ENCODE results near the gene ZBTB49.
"Not testable (repeated sequence)": the region's sequence is repeated elsewhere in the genome, so short reads cannot be mapped to it uniquely, and the experiment has no call there.

The ZBTB49 gene

GRCh38 chr4:4326166-4326565 lies 36.1 kb downstream of the ZBTB49 start:
- no peak for FAIRE-seq

DNA sequence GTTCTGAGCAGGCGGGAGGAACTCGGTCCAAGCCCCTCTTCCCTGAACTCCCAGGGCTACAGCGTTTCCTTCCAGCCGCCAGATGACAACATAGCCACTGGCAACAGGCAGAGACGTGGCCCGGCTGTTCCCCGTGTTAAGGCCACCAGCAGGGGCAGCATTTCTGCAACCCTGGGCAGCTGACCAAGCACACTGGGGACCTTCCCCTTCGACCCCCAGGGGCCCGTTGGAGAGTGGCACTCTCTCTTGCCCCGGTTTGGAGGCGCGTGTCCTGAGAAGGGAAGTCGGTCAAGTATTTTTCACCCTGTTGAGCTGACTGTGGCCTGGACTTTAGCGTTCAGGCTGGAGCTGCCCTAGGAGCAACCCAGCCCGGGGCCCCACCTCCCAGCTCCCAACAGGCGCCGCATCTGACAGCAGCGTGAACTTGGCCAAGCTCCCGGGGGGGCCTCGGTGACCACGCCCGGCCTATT lies 37.6 kb downstream of the ZBTB49 start:
- no peak for FAIRE-seq

- no peak for FAIRE-seq
Measured at GRCh38 chr4:4328206-4328605, 38.2 kb downstream of the ZBTB49 start.

GRCh38 chr4:4328840-4329239 lies 38.8 kb downstream of the ZBTB49 start:
- FAIRE-seq: no peak

DNA sequence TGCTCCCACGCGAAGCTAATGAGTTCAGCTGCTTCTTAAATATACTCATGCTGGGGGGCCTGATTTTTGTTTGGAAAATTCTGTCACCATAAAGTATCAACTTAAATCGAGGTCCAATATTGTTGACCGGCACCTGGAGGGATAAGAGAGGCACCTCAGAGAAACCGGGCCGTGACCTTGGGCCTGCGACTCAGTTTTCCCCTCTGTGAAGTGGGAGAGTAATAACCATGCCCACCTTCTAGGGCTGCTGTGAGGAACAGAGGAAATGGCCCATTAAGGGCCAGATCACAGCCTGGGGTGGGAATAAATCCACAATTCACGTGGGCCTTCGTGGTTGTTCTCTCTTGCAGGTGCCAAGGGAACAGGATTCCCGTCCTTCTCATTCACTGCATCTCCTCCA lies 39.4 kb downstream of the ZBTB49 start:
- no peak for FAIRE-seq

- FAIRE-seq: no peak
Measured at GRCh38 chr4:4330794-4331193, 40.7 kb downstream of the ZBTB49 start.

GRCh38 chr4:4332529-4332928 lies 42.5 kb downstream of the ZBTB49 start:
- no peak for FAIRE-seq

DNA sequence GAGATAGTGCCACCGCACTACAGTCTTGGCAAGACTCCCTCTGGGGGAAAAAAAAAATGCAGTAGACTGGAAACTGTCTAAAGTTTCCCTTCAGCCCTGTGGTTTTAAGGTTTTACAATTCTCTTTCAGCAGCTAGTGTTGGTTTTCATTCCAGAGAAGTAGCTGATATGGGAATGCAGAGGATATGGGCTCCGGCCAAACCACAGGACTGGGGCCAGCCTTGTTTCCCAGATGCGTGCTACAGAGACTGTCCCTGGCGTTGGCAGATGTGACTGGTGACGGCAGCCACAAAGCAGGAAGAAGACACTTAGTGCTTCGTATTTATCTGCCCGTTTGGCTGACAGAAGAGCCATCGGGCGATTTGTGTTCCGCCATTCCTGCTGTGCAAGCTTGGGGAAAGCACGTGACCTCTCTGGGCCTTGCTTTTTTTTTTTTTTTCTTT lies 43.2 kb downstream of the ZBTB49 start:
- no peak for FAIRE-seq

DNA sequence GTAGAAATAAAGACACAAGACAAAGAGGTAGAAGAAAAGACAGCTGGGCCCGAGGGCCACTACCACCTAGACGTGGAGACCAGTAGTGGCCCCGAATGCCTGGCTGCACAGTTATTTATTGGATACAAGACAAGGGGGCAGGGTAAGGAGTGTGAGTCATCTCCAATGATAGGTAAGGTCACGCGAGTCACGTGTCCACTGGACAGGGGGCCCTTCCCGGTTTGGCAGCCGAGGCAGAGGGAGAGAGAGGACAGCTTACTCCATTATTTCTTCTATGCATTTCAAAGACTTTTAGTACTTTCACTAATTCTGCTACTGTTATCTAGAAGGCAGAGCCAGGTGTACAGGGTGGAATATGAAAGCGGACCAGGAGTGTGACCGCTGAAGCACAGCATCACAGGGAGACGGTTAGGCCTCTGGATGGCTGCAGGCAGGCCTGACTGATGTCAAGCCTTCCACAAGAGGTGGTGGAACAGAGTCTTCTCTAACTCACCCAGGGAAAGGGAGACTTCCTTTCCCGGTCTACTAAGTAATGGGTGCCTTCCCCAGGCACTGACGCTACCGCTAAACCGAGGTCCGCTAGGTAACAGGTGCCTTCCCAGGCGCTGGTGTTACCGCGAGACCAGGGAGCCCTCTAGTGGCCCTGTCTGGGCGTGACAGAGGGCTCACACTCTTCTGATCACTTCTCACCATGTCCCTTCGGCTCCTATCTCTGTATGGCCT lies 44.9 kb downstream of the ZBTB49 start:
- no peak for FAIRE-seq

DNA sequence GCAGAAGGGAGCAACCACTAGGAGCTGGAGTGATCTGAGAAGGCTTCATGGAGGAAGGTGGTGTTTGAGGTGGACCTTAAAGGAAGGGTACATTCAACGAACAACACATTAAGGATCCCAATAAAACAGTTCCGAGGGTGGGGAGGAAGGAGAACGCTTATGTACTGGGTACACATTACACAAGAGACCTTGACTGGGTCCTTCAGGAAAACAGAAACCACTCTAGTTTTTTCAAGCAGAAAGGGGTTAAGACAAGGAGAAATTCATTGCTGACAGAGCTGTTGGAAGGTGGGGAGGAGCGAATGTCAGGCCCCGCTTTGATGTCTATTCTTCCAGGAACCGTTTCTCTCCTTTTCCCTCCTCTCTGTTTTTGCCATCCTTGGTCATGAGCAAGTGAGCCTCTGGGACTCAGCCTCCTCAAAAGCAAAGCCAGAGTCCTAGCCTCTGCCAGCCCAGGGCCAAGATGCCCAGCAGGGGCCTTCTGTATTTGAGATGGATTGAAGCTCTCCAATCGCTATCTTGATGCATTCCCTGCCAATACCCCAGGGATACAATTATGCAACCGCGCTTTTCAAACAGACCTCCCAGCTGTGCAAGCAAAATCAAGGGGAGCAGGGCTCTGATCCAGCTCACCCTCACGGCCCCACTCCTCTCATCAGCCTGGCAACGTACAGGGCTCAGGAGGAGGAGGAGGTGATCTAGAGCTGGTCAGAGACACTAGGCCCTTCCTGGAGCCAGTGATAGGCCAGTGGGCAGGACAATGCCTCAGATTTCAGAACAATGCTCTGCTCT lies 48.4 kb downstream of the ZBTB49 start:
- no peak for FAIRE-seq

GRCh38 chr4:4339504-4340085 lies 49.5 kb downstream of the ZBTB49 start:
- FAIRE-seq: no peak

GRCh38 chr4:4341861-4342650 lies 52.0 kb downstream of the ZBTB49 start:
- no peak for FAIRE-seq

DNA sequence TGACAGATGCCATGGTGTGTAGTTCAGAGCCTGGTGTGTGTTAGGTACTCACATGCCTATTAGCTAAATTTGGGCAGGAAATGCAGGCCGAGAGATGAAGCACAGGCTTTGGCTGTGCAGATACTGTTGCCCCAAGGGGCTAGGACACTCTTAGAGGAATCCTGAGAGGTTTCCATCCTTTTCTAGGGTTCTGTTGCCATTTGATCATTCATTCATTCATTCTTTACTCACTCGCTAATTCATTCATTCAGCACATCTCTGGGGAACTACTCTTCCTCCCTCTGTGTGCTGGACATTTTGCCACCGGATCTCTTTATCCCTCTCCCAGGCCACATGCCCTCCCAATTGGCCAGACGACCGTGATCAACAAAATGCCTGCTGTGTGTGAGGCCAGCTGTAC lies 53.0 kb downstream of the ZBTB49 start:
- FAIRE-seq: no peak

DNA sequence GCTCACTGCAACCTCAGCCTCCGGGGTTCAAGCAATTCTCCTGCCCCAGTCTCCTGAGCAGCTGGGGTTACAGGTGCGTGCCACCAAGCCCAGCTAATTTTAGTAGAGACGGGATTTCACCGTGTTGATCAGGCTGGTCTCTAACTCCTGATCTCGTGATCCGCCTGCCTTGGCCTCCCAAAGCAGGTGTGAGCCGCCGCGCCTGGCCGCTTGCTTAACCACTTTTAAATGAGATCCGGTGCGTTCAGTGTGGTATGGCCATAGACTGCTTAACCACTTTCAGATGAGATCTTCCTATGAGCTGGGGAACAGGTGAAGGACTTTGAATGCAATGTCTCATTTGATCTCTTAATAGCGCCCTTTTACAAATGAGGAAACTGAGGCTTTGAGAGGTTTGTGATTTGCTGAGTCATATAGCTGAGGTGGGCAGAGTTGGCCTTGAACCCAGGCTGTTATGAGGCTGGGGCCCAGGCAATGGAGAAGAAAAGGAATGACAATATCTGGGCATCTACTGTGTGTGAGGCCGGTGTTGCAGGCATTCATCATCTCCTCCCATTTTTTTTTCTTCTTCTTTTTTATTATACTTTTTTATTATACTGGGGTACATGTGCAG lies 55.0 kb downstream of the ZBTB49 start:
- FAIRE-seq: no peak

GRCh38 chr4:4347585-4347984 lies 57.5 kb downstream of the ZBTB49 start:
- FAIRE-seq: no peak

GRCh38 chr4:4348585-4348984 lies 58.5 kb downstream of the ZBTB49 start:
- not testable (repeated sequence) for FAIRE-seq

GRCh38 chr4:4349867-4350266 lies 59.8 kb downstream of the ZBTB49 start:
- FAIRE-seq: no peak

DNA sequence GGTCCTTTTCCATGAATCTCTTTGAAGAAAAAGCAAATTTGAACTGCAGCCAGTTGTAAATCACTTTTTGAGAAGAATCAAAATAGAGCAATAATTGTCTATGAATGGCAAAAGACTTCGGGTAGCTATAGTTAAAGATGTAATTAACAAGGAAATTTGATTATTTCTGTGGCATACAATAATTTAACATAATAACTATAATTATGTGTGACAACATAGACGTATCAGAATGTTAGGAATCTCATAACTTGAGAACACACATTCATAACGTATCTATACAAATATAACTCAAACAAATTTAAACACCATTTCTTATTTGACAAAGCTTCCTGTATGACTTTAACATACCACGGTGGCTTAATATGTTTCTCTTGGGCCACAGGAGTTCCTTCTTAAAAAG lies 60.9 kb downstream of the ZBTB49 start:
- no peak for FAIRE-seq

- FAIRE-seq: no peak
Measured at GRCh38 chr4:4355302-4355701, 65.3 kb downstream of the ZBTB49 start.

GRCh38 chr4:4356106-4357041 lies 66.3 kb downstream of the ZBTB49 start:
- no peak for FAIRE-seq

Data from endometrium (tissue), 2 donors.